Pulmonary artery endothelial cell (primary cell): ENCODE data around the gene NHP2. TPM values are rescaled to one million over a fixed set of nuclear protein-coding genes. Genes with fewer than 3 reads are reported as not detected.
"Not testable (repeated sequence)": the region's sequence is repeated elsewhere in the genome, so short reads cannot be mapped to it uniquely, and the experiment has no call there.

Experiments used
- DNase-seq: peaks from one replicate; pipeline ENCODE4 v3.0.0-alpha.2; 2011; ENCODE audit warnings: low read depth, low spot score
- total RNA-seq: library from RNA; depleted of rRNA; stranded (reverse); fragments of >200 nt; gene quantifications from 2 replicates; pipeline ENCODE4 v1.2.3, GENCODE V29; 2014

The NHP2 gene
- 182 and 186 TPM in 2 replicates for total RNA-seq

DNA sequence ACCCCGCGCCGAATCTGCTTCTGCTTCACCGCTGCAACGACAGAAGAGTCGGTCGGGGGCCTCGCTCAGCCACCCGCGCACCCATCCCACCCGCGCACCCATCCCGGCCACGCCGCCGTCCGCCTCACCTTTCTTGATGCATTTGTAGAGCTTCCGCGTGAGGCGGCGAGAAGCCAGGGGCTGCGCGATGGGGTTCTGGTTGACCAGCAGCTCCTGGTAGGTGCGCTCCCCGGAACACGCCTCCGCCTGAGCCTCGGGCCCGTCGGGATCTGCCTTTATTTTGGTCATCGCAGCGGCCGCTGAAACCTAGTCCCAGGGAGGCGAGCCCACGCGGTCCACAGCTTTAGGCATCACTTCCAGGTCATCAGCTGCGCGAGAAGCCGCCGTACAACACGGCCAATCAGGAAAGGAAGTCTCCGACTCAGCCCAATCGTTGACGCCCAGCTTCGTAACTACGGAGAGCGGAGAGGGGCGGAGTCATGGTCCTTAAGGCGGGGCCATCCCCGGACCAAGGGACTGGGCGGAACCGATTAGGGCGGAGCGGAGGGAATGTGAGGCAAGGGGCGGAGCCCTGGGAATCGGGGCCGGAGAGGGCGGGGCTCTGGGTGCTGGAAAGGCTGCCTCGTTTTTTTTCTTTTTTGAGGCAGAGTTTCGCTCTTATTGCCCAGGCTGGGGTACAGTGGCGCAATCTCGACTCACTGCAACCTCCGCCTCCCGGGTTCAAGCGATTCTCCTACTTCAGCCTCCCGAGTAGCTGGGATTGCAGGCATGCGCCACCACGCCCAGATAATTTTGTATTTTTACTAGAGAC, at the start of gene NHP2:
Gene NHP2, minus strand, starts transcription at position 356 of the 811 bp plus-strand sequence. Its CDS starts 68 bp downstream, at position 288.
- DNase-seq = peak; percentile 97

DNA sequence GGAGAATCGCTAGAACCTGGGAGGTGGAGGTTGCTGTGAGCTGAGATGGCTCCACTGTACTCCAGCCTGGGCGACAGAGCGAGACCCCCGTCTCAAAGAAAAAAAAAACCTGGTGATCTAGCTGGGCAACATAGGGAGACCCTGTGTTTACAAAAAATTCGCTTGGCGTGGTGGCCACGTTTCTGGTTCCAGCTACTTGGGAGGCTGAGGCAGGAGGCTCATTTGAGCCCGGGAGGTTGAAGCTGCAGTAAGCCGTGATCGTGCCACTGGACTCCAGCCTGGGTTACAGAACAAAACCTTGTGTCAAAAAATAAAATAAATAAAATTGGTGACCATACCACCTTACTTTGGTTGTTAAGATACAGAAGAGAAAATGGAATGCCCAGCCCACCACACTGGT, 48.9 kb upstream of the NHP2 start:
- DNase-seq = no peak

GRCh38 chr5:178201927-178202235, 48.2 kb upstream of the NHP2 start:
- no peak for DNase-seq

GRCh38 chr5:178201221-178201926, 47.7 kb upstream of the NHP2 start:
- no peak for DNase-seq

- no peak for DNase-seq
Measured at GRCh38 chr5:178199581-178200434, 46.1 kb upstream of the NHP2 start.

DNA sequence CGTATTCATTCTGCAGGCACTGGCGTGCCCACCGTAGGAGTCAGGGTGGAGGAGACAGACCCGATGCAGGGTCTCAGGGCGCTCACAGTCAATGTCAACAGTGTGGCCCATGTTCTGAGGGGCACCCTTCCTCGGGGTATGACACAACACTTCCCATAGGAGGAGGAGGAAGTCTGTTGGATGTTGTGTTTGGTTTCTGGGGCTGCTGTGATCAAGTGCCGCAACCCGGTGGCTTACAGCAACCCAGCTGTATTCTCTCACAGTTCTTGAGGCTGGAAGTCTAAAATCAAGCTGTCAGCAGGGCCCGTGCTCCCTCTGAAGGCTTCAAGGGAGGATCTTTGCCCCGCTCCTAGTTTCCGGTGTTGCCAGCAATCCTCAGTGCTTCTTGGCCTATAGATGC, 45.0 kb upstream of the NHP2 start:
- no peak for DNase-seq

GRCh38 chr5:178198151-178198550, 44.5 kb upstream of the NHP2 start:
- not testable (repeated sequence) for DNase-seq

DNA sequence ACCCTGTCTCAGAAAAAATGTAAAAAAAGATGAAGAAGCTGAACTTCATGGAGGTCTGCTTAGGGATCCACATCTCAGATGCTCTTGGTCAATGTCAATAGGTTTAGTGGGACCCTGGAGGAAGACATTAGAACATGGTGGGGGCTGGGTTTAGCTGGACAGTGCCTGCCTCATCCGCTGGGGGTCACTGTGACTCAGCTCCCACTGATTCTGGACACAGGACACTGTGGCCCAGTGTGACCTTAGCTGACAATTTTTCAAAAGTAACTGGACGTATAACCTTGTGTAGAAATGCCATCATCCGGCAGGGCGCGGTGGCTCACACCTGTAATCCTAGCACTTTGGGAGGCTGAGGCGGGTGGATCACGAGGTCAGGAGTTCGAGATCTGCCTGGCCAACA, 43.3 kb upstream of the NHP2 start:
- DNase-seq = no peak

GRCh38 chr5:178196281-178196812, 42.7 kb upstream of the NHP2 start:
- no peak for DNase-seq

GRCh38 chr5:178194026-178194425, 40.3 kb upstream of the NHP2 start:
- no peak for DNase-seq

GRCh38 chr5:178193251-178193809, 39.6 kb upstream of the NHP2 start:
- DNase-seq = no peak

GRCh38 chr5:178192787-178193186, 39.1 kb upstream of the NHP2 start:
- no peak for DNase-seq

GRCh38 chr5:178192244-178192643, 38.6 kb upstream of the NHP2 start:
- no peak for DNase-seq

- DNase-seq = no peak
Measured at GRCh38 chr5:178191661-178192060, 38.0 kb upstream of the NHP2 start.

GRCh38 chr5:178189433-178189832, 35.7 kb upstream of the NHP2 start:
- DNase-seq = no peak

DNA sequence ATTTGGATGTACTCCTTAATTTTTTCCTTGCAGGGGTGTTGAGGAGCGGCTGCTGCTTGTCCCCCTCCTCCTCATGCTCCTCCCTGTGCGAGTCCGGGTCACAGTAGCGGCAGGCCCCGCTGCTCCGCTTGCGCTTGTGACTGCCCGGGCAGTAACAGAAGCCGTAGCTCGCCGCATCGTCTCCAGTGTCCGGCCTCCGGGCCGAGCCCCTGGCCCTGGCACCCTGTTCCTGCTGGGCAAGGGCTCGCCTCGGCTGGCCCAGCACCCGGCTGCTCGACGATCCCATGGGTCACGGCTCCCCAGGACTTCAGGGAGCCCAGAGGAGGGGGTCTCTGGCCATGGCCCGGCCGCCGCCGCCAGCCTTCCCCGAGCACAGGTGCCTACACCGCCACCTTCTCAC, 33.3 kb upstream of the NHP2 start, which contains the start of gene GMCL2:
Gene GMCL2, minus strand, starts transcription at position 358 of the 400 bp plus-strand sequence. Its CDS starts 72 bp downstream, at position 286.
- DNase-seq = no peak

- DNase-seq = no peak
Measured at GRCh38 chr5:178186427-178186826, 32.7 kb upstream of the NHP2 start.

- DNase-seq = no peak
Measured at GRCh38 chr5:178182158-178182876, 28.6 kb upstream of the NHP2 start.

DNA sequence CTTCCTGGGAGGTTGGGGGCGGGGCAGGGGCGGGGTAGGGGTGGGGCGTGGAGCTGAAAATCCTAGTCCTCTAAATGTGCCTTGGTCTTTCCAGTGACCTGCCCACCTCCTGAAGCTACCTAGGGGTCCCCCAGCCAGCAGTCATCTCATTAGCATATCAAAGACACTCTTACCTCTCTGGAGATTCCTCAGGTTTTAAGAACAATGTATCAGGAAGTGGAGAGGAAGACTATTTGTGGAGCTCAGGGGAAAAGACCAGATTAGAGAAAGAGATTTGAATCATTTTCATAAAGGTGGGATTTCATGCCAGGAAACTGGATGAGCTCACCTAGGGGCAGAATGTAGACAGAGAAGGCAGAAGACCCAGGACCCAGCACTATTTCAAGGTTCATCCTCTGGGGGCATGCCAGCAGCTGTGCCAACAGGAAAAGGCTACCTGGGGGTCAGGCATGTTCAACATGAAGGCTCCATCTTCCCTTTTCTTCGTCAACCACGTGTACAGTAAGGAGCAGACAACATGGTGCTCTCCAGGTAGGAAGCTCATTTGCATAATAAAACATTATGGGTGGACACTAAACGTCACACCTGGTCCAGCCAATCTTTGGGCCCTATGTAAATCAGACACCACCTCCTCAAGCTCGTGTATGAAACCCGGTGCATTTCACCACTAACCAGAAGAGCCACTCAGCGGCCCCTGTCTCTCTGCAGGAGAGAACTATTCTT, 26.6 kb upstream of the NHP2 start:
- no peak for DNase-seq

DNA sequence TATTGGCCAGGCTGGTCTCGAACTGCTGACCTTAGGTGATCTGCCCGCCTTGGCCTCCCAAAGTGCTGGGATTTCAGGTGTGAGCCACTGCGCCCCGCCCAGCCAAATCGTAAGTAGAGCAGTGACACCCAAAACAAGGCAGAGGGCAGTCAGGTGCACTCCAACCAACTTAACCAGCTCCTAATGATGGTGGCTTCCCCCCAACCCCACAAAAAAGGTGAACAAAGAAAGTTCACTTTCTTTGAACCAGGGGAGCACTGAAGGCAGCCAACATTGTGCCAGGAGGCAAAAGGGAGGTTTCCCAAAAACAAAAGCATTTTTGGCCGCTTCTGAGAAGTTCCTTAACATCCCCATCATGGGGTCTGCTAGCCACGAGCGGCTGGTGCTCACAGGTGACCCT, 23.9 kb upstream of the NHP2 start:
- DNase-seq = no peak
